HG03460 (cell line): ENCODE measurements around the gene OR52J3.

ENCODE experiments used
- ATAC-seq: cut with Tn5 transposase; IDR thresholded peaks from one replicate; pipeline ENCODE4 v1.9.1; 2021; ENCODE audit not compliant: unreplicated experiment

Gene OR52J3

DNA sequence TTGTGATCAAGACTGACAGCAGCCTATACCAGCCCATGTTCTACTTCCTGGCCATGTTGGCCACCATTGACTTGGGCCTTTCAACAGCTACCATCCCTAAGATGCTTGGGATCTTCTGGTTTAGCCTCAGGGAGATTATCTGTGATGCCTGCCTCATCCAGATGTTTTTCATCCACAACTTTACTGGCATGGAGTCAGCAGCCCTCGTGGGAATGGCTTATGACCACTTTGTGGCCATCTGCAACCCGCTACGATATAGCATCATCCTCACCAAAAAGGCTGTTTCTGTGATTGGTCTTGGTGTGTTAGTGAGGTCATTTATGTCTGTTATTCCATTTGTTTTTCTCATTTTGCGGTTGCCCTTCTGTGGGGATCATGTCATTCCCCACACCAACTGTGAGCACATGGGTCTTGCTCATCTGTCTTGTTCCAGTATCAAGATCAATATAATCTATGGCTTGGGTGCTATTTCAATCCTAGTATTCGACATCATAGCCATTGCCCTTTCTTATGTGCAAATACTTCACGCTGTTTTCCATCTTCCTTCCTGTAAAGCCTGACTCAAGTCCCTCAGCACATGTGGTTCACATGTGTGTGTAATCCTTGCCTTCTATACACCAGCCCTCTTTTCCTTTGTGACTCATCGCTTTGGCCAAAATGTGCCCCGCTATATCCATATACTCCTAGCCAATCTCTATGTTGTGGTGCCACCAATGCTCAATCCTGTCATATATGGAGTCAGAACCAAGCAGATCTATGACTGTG lies 46.7 kb downstream of the OR52J3 start:
- ATAC-seq = no peak

DNA sequence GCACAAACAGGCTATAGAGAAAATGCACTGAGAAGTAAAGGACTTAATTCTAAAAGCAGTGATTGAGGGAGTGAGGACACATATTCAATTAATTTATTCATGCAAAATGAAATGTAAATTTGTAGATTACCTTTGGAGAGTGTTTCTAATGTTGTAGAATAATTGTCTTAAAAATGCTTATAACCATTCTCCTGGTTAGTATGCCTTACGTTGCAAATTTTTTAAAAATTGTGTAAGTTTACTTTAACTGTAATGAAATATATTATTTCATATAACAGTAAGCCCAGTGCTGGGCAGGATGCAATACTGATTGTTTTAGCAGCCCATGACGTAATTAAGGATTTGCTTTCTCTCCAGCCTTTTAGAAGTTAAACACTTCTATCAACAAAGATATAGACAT lies 49.7 kb downstream of the OR52J3 start:
- no peak for ATAC-seq
